ENCODE measurements around the gene PDXK. TPM values are rescaled to one million over a fixed set of nuclear protein-coding genes. Genes with fewer than 3 reads are reported as not detected.

Gene PDXK
- total RNA-seq, 1 donor from 2014 or later = 63.8 TPM

- Mint-ChIP-seq H3K27ac (ENCODE audit: unreplicated experiment) (peak overlapping the region; percentile 95), H3K4me1 (ENCODE audit: low read depth, unreplicated experiment) (peaks cover 29% of the 10 kb centered on the region), H3K36me3 (ENCODE audit: unreplicated experiment) (no peaks in the 10 kb centered on the region), H3K9me3 (ENCODE audit: unreplicated experiment) (peaks cover 15% of the 10 kb centered on the region), H3K4me3 (ENCODE audit: unreplicated experiment) (peak overlapping the region; percentile 89), H3K27me3 (ENCODE audit: unreplicated experiment) (peaks cover 12% of the 10 kb centered on the region)
- TF ChIP-seq CTCF (IDR thresholded peaks at IDR 0.05; ENCODE audit: partially characterized antibody, unreplicated experiment) = peak; percentile 65
- DNase-seq = peak; percentile 89
Measured at GRCh38 chr21:43728467-43729390, 9.8 kb downstream of the PDXK start.

- no peaks in the 10 kb centered on the region for H3K36me3 Mint-ChIP-seq (ENCODE audit: unreplicated experiment)
- peaks cover 12% of the 10 kb centered on the region for H3K27me3 Mint-ChIP-seq (ENCODE audit: unreplicated experiment)
- peaks cover 14% of the 10 kb centered on the region for H3K9me3 Mint-ChIP-seq (ENCODE audit: unreplicated experiment)
- DNase-seq = no peak
- no peak for TF ChIP-seq CTCF (IDR thresholded peaks at IDR 0.05; ENCODE audit: partially characterized antibody, unreplicated experiment)
- H3K27ac Mint-ChIP-seq (ENCODE audit: unreplicated experiment) = no peak overlapping the region
- H3K4me1 Mint-ChIP-seq (ENCODE audit: low read depth, unreplicated experiment) = peaks cover 31% of the 10 kb centered on the region
- H3K4me3 Mint-ChIP-seq (ENCODE audit: unreplicated experiment) = peak overlapping the region; percentile 28
Measured at GRCh38 chr21:43731476-43731875, 12.5 kb downstream of the PDXK start.

- no peaks in the 10 kb centered on the region for H3K36me3 Mint-ChIP-seq (ENCODE audit: unreplicated experiment)
Measured at GRCh38 chr21:43731891-43732711, 13.2 kb downstream of the PDXK start.

GRCh38 chr21:43733060-43733459, 14.1 kb downstream of the PDXK start:
- peaks cover 19% of the 10 kb centered on the region for H3K4me1 Mint-ChIP-seq (ENCODE audit: low read depth, unreplicated experiment)
- no peak for TF ChIP-seq CTCF (IDR thresholded peaks at IDR 0.05; ENCODE audit: partially characterized antibody, unreplicated experiment)
- H3K27ac Mint-ChIP-seq (ENCODE audit: unreplicated experiment) = no peak overlapping the region
- H3K4me3 Mint-ChIP-seq (ENCODE audit: unreplicated experiment) = no peak overlapping the region
- DNase-seq = no peak
- peaks cover 5% of the 10 kb centered on the region for H3K27me3 Mint-ChIP-seq (ENCODE audit: unreplicated experiment)
- H3K9me3 Mint-ChIP-seq (ENCODE audit: unreplicated experiment) = peaks cover 9% of the 10 kb centered on the region
- H3K36me3 Mint-ChIP-seq (ENCODE audit: unreplicated experiment) = no peaks in the 10 kb centered on the region

More at GRCh38 chr21:43731891-43732711, 13.2 kb downstream of the PDXK start:
- Mint-ChIP-seq H3K4me1 (ENCODE audit: low read depth, unreplicated experiment) (peaks cover 25% of the 10 kb centered on the region), H3K9me3 (ENCODE audit: unreplicated experiment) (peaks cover 11% of the 10 kb centered on the region), H3K27me3 (ENCODE audit: unreplicated experiment) (peaks cover 8% of the 10 kb centered on the region), H3K4me3 (ENCODE audit: unreplicated experiment) (no peak overlapping the region), H3K27ac (ENCODE audit: unreplicated experiment) (no peak overlapping the region)
- no peak for DNase-seq
- TF ChIP-seq CTCF (IDR thresholded peaks at IDR 0.05; ENCODE audit: partially characterized antibody, unreplicated experiment) = no peak
